Measurements from ENCODE around the gene JPH2. TPM values are rescaled to one million over a fixed set of nuclear protein-coding genes. Genes with fewer than 3 reads are reported as not detected.

Gene JPH2
- total RNA-seq, 1 donor from 2014 or later = 0.12 TPM

DNA sequence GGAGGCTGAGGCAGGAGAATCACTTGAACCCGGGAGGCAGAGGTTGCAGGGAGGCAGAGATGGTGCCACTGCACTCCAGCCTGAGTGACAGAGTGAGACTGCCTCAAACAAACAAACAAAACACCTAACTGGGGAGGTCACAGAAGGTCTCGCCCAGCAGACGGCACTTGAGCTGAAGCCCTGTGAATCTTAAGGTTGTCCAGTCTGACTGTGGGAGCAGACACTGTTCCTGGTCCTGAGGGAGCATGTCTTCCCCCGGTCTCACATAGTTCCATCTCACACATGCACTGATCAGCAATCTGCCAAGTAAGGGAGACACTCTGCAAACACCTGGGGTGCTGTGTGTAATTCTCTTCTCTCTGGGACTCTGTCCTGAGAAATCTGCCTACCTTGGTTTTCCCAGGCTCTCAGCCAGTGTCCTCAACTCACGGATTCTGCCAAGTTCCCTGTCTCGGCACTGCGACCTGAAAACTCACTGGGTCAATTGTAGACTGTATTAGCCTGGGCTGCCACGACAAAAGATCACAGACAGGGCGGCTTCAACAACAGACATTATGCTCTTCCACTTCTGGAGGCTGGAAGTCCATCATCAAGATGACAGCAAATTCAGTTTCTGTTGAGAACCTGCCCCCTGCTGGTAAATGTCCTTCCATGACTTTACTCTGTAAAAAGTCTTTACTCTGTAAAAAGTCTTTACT is 94.3 kb downstream of the JPH2 start:
- Mint-ChIP-seq H3K27ac (no peak overlapping the region), H3K27me3 (peaks cover 3% of the 10 kb centered on the region), H3K36me3 (ENCODE audit: insufficient read depth) (no peaks in the 10 kb centered on the region), H3K4me3 (ENCODE audit: low read depth) (no peak overlapping the region), H3K4me1 (ENCODE audit: low read depth) (peaks cover 6% of the 10 kb centered on the region), H3K9me3 (ENCODE audit: low read depth) (no peaks in the 10 kb centered on the region)
- no peak for DNase-seq (ENCODE audit: low spot score, unreplicated experiment)
- TF ChIP-seq, protein P1, sequence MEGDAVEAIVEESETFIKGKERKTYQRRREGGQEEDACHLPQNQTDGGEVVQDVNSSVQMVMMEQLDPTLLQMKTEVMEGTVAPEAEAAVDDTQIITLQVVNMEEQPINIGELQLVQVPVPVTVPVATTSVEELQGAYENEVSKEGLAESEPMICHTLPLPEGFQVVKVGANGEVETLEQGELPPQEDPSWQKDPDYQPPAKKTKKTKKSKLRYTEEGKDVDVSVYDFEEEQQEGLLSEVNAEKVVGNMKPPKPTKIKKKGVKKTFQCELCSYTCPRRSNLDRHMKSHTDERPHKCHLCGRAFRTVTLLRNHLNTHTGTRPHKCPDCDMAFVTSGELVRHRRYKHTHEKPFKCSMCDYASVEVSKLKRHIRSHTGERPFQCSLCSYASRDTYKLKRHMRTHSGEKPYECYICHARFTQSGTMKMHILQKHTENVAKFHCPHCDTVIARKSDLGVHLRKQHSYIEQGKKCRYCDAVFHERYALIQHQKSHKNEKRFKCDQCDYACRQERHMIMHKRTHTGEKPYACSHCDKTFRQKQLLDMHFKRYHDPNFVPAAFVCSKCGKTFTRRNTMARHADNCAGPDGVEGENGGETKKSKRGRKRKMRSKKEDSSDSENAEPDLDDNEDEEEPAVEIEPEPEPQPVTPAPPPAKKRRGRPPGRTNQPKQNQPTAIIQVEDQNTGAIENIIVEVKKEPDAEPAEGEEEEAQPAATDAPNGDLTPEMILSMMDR (IDR thresholded peaks at IDR 0.05; ENCODE audit: unreplicated experiment) = peak; percentile 54

DNA sequence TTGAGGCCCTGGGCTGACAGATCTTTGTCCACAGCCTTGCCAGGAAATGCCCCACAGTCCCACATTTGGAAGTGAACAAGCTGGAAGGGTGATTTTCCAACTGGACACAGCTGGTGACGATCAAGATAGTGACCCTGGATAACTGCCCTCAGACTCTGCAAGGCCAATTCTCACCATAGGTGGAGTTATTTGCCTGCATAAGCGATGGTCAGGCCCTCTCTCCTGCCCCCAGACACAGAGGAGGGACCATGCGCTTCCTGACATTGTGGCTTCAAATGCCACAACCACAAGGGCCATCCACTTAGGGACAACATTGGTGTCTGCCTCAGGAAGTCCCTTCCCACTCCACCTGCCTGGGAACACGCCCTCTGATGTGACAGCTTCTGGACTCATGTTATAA is 96.0 kb downstream of the JPH2 start:
- peaks cover 2% of the 10 kb centered on the region for H3K4me1 Mint-ChIP-seq (ENCODE audit: low read depth)
- TF ChIP-seq, protein P1 (IDR thresholded peaks at IDR 0.05; ENCODE audit: unreplicated experiment) = no peak
- no peak overlapping the region for H3K27ac Mint-ChIP-seq
- H3K9me3 Mint-ChIP-seq (ENCODE audit: low read depth) = no peaks in the 10 kb centered on the region
- H3K36me3 Mint-ChIP-seq (ENCODE audit: insufficient read depth) = no peaks in the 10 kb centered on the region
- DNase-seq (ENCODE audit: low spot score, unreplicated experiment) = no peak
- H3K27me3 Mint-ChIP-seq = peaks cover 3% of the 10 kb centered on the region
- H3K4me3 Mint-ChIP-seq (ENCODE audit: low read depth) = no peak overlapping the region

DNA sequence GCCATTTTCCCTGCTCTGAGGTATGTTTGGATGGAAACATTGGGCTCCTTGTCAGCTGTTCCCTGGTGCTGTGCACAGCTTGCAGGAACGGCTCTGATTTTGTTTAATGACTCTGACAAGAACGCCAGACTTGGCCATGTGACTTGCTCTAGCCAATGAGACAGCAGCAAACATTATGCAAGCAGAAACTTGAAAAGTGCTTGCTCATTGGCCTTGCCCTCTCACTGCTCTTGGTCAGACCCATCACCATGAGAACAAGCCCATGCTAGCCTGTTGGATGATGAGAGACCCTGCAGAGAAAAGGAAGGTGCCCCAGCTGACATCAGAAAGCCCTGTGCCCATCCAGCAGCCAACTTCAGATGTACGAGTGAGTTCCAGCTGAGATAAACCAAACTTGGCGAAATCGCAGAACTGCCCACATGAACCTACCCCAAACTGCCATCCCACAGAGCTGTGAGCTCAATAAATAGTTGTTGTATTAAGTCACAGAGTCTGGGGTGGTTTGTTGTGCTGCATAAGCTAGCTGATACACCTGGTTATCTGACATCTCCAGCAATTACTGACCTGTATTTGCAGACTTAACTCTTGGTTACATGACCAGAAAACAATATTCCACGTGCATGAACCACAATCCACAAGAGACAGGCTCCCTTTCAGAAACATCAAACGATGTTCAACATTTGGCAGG is 96.9 kb downstream of the JPH2 start:
- DNase-seq (ENCODE audit: low spot score, unreplicated experiment) = no peak
- Mint-ChIP-seq H3K36me3 (ENCODE audit: insufficient read depth) (no peaks in the 10 kb centered on the region), H3K4me3 (ENCODE audit: low read depth) (no peak overlapping the region), H3K4me1 (ENCODE audit: low read depth) (peaks cover 2% of the 10 kb centered on the region), H3K27me3 (peaks cover 3% of the 10 kb centered on the region), H3K9me3 (ENCODE audit: low read depth) (no peaks in the 10 kb centered on the region), H3K27ac (no peak overlapping the region)
- TF ChIP-seq, protein P1 (IDR thresholded peaks at IDR 0.05; ENCODE audit: unreplicated experiment) = no peak

DNA sequence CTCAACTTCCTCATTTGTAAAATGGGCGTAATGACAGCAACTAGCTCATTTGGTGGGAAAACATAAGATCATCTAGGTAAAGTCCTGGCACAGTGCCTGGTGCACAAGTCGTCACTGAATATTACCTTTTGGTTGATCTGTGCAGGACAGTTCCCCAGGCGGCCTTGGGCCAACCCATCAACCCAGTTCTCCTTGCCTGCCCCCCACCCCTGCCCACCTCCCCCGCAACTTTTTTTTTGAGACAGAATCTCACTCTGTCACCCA is 99.2 kb downstream of the JPH2 start:
- Mint-ChIP-seq H3K27ac (no peak overlapping the region), H3K36me3 (ENCODE audit: insufficient read depth) (no peaks in the 10 kb centered on the region), H3K9me3 (ENCODE audit: low read depth) (no peaks in the 10 kb centered on the region), H3K4me3 (ENCODE audit: low read depth) (no peak overlapping the region), H3K4me1 (ENCODE audit: low read depth) (peaks cover under 1% of the 10 kb centered on the region), H3K27me3 (peaks cover under 1% of the 10 kb centered on the region)
- TF ChIP-seq, protein P1 (IDR thresholded peaks at IDR 0.05; ENCODE audit: unreplicated experiment) = no peak
- no peak for DNase-seq (ENCODE audit: low spot score, unreplicated experiment)

DNA sequence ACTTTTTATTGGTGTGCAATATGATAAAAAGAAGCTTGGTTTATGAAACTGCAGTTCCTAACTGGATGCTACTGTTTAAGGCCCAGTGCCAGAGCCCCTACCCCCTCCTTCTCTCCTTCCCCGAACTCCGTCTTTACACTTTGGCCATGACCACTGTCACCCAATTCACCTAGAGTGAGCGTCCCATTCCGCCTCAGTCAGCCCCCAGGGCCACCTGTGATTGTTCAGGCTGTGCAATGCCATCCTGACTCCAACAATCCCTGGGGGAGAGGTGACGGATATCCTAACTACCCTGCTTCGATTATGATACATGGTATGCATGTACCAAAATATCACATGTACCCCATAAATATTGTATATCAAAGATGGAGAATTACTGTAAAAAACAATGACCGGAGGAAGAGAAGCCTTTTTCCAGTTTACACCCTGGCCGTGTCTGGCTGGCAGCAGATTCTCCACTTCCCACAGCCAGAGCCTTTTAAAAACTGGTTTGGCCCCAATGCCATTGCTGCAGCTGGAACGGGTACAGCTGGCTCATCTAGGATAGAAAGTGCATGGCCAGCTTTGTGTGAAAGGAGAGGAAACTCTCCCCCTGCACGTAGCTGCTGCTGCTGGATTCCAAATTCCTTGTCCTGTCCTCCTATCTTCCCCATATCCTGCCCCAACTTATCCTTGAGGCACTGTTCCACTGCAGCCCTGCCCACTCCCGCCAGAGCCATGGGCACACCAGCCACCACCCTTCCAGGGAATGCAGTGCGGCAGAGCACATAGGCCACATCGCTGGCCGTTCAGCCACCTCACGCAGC is 99.7 kb downstream of the JPH2 start:
- Mint-ChIP-seq H3K4me1 (ENCODE audit: low read depth) (no peaks in the 10 kb centered on the region), H3K27me3 (no peaks in the 10 kb centered on the region), H3K9me3 (ENCODE audit: low read depth) (no peaks in the 10 kb centered on the region), H3K4me3 (ENCODE audit: low read depth) (no peak overlapping the region), H3K36me3 (ENCODE audit: insufficient read depth) (no peaks in the 10 kb centered on the region), H3K27ac (no peak overlapping the region)
- TF ChIP-seq, protein P1 (IDR thresholded peaks at IDR 0.05; ENCODE audit: unreplicated experiment) = no peak
- no peak for DNase-seq (ENCODE audit: low spot score, unreplicated experiment)

Data from progenitor cell of endocrine pancreas (in vitro differentiated cells).